ENCODE measurements around the gene CAMK1D. TPM values are rescaled to one million over a fixed set of nuclear protein-coding genes. Genes with fewer than 3 reads are reported as not detected.
"Not testable (repeated sequence)": the region's sequence is repeated elsewhere in the genome, so short reads cannot be mapped to it uniquely, and the experiment has no call there.

The CAMK1D gene
- total RNA-seq, 1 donor from 2014 or later, result 5.2 TPM

DNA sequence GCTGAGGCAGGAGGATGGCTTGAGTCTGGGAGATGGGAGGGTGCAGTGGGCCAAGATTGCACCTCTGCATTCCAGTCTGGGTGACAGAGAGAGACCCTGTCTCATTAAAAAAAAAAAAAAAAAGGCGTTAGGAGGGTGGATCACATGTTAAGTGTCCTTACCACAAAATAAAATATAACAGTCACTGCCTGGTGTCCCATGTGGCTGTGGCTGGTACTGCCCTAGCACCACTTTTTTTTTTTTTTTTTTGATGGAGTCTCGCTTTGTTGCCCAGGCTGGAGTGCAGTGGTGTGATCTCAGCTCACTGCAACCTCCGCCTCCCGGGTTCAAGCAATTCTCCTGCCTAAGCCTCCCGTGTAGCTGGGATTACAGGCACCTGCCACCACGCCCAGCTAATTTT is 460.7 kb downstream of the CAMK1D start:
- intact Hi-C loops (cut with DNase I); ATAC-seq: not testable (repeated sequence)

DNA sequence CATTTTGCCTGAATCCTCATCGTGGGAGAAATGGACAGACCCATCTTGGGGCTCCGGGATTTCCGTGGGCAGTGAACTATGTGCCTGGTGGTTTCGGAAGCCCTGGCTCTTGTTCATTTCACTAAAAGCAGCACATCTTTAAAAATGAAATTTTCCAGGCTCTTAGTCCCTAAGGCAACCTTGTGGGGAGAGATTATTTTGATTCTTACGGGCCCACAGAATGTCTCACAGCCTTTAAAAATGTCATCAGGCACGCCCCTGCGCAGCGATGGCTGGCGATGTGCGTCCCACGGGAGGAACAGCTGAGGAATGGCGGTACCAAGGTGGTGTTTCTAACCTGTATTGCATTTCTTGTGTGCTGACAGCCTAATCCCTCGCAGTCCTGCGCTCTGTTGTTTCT is 462.5 kb downstream of the CAMK1D start:
- intact Hi-C loops (cut with DNase I), result no loop called here
- no peak for ATAC-seq
- no peak for DNase-seq (ENCODE audit: missing footprints)

More for the DNA sequence above, 460.7 kb downstream of the CAMK1D start:
- DNase-seq (ENCODE audit: missing footprints), result not testable (repeated sequence)

DNA sequence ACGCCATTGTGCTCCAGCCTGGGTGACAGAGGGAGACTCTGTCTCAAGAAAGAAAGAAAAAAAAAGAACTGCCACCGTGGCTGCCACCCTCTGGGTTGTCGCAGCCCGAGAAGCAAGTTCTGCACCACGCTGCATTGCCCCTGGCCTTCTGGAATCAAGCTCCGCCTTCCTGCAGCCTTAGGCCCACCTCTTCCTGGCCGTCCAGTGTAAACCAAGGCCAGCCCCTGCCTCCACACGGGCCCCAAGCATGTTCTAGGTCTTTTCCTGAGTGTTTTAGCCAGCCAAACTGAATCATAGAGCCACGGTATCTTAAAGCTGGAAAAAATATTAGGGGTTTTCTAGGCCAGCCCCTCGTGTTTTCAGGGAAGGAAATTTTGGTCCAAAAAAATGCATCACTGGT is 463.2 kb downstream of the CAMK1D start:
- intact Hi-C loops (cut with DNase I), result no loop called here
- DNase-seq (ENCODE audit: missing footprints) (no peak), ATAC-seq (no peak)

DNA sequence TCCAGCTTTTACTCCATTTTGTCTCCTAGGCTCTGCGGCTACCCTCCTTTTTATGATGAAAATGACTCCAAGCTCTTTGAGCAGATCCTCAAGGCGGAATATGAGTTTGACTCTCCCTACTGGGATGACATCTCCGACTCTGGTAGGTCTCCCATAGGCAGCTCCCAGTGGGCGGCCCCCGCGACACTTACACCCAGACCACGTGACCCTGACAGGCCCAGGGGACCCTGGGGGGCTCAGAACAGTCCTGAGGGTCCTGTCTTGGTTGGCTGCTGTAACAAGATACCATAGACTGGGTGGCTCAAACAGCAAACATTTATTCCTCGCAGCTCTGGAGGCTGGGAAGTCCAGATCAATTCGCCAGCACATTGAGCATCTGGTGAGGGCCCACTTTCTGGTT is 464.8 kb downstream of the CAMK1D start:
- ATAC-seq, result no peak
- DNase-seq (ENCODE audit: missing footprints), result no peak
- intact Hi-C loops (cut with DNase I), result no loop called here

DNA sequence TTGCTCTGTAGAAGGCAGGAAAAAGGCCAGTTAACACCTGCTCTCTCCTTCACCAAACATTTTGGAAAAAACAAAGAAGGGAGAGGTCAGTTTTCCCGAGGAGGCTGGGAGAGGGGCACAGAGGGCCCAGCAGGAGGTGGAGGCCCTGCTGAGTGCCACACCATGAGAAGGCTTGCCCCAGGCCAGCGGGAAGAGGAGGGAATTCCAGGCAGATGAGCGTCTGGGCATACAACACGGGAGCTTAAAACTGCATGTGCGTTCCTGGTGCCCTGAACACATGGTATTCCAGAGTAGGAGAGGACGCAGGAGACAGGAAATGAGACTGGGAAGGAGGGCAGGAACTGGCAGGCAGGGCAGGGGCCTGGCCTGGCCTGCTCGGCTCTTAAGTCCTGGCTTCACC is 469.7 kb downstream of the CAMK1D start:
- no peak for ATAC-seq
- DNase-seq (ENCODE audit: missing footprints), result no peak
- intact Hi-C loops (cut with DNase I), result no loop called here

DNA sequence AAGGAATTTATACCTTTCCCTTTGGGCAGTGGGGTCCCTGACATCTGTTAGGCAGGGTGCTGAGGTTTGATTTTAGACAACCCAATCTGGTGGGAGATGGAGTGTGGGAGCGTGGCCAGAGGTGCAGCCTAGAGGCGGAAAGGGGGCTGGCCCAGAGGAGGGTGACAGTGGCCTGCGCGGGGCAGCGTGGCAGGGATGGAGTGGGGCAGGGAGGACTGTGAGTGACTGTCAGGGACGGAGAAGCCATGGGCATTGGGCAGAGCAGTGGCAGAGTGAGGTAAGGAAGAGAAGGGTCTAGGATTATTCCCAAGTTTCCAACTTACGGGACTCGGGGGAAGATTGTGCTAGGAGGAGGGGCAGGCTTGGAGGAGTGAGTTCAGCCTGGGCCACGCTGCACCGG is 470.3 kb downstream of the CAMK1D start:
- DNase-seq (ENCODE audit: missing footprints) (no peak), ATAC-seq (no peak)
- intact Hi-C loops (cut with DNase I), result no loop called here

DNA sequence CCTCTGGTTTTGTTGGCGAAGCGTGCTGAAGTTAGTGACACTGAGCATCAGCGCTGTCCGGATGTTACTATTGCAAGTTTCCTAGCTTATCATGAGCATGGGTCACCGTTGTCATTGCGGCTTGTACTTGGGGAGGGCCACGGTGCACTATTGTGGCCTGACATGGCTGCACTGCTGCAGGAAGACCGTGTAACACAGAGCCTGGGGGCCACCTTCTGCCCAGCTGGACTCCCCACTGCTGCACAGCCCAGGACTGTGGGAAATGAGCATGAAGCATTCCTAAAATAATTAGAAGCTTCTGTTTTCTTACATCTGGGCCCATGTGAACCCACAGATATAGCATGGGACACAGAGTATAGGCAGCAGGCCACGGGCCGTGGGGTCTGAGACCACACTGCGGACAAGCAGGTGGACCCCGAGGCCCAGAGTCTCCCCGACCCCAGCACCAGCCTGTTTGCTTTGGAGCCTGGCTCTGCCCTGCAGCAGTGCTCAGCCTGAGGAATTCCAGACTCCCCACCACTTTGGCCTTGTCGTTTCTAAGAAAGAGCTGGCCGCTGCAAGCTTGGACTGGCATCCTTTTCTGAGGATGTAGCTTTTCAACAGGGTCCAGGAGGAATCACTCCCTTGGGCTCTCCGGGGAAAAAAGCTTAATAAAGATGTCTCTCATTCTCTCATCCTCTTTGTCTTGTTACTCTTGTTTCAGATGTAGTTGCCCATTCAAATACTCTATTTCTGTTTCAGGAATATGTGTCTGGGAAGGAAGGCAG is 473.0 kb downstream of the CAMK1D start:
- DNase-seq (ENCODE audit: missing footprints) (no peak), ATAC-seq (no peak)
- intact Hi-C loops (cut with DNase I), result no loop called here

DNA sequence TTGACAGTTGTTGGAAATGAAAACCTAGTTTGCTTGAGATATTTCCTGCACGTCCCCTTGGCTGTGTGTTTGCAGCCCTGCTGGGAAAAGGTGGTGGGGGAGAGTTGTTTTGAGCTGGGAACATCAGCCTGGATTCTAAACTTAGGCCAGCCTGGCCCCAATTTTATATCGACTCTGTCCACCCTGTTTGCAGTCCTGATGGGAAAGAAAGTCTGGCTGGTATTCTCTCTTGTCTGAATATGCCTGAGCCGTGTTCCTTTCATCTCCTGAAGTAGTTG is 473.5 kb downstream of the CAMK1D start:
- intact Hi-C loops (cut with DNase I), result no loop called here
- ATAC-seq, result no peak
- no peak for DNase-seq (ENCODE audit: missing footprints)

DNA sequence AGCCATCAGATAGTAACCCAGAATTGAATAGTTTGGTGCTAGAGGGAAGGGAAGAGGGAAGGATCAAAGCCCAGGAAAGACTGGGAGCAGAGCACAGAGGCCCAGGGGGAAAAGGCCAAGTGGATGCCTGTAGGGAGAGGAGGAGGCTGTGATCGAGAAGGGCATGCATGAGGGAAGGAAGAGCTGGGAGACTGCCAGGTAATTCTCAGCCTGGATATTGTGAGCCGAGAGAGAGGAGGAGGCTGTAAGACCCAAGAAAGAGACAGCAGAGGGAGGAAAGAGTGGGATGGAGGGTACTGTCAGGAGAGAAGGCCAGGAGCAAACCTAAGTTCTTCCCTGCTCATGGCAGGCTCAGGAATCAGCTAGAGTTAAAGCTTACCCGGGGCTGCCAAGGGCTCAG is 474.0 kb downstream of the CAMK1D start:
- intact Hi-C loops (cut with DNase I), result no loop called here
- ATAC-seq, result no peak
- DNase-seq (ENCODE audit: missing footprints), result no peak

DNA sequence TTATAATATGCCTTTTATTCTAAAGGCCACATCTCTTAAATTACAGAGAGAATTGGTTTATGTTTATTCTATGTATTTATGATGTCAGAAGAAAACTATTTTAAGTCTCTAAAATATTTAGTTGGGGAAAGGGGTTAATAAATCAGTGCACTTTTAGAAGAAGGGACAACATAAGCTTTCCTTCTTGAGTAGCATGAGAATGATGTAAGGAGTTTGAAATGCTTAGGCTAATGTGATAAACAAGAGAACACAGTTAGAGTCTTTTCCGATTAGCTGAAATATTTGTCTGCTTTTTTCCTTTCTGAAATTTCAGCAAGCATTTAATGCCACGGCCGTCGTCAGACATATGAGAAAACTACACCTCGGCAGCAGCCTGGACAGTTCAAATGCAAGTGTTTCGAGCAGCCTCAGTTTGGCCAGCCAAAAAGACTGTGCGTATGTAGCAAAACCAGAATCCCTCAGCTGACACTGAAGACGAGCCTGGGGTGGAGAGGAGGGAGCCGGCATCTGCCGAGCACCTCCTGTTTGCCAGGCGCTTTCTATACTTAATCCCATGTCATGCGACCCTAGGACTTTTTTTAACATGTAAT is 476.0 kb downstream of the CAMK1D start:
- DNase-seq (ENCODE audit: missing footprints) (no peak), ATAC-seq (no peak)
- intact Hi-C loops (cut with DNase I), result no loop called here

DNA sequence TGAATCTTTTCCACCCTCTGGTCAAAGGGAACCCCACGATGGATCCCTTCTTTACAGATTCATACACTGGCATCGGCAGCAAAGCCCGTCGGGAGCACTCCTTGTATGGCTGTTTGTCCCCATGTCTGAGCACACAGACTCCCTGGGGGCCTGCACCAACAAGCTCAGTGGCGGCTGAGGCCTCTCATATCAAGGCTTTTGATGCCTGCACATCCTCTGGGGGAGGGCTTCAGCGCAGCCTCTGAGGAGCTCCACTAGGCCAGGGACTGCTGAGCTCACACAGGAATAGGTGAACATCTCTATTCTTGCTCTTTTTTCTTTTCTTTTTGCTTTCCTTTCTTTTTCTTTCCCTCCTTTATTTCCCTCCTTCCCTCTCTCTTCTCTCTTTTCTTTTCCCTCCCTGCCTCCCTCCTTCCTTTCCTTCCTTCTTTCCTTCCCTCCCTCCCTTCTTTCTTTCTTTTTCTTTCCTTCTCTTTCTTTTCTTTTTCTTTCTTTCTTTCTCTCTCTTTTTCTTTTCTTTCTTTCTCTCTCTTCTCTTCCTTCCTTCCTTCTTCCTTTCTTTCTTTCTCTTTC is 477.5 kb downstream of the CAMK1D start:
- ATAC-seq, result no peak
- intact Hi-C loops (cut with DNase I), result no loop called here
- no peak for DNase-seq (ENCODE audit: missing footprints)

DNA sequence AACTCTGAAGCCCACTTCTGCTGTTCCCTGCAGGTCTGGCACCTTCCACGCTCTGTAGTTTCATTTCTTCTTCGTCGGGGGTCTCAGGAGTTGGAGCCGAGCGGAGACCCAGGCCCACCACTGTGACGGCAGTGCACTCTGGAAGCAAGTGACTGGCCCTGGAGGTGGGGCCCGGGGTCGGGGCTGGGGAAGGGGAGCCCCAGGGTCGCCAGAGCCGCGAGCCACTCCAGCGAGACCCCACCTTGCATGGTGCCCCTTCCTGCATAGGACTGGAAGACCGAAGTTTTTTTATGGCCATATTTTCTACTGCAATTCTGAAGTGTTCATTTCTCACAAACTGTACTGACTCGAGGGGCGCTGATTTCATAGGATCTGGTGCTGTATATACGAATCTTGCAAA is 479.4 kb downstream of the CAMK1D start:
- intact Hi-C loops (cut with DNase I), result no loop called here
- ATAC-seq, result no peak
- no peak for DNase-seq (ENCODE audit: missing footprints)

DNA sequence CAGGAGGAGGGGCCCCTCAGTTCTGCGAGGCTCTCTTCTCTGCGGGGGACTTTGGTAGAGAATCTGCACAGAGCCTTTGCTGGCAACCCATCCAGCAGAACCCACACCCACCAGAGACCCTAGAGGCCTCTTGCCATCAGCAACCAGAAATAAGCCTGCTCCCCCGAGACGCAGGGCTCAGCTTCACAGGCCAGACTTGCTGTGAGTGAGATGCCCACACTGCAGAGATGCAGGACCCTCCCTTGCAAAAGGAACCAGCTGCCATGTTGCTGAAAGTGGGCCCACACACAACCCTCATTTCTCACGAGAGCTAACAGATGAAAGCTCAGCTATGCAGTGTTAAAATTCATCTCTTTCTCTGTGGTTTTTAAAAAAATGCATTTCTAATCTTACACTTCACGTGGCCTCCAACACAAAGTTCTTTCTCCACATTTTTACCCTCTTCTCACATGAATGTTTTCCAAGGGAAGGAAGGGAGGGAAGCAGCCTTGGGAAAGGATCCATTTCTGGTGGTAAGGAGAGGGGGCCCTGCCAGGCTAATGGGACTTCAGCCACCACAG is 480.6 kb downstream of the CAMK1D start:
- intact Hi-C loops (cut with DNase I), result no loop called here
- ATAC-seq (no peak), DNase-seq (ENCODE audit: missing footprints) (no peak)

DNA sequence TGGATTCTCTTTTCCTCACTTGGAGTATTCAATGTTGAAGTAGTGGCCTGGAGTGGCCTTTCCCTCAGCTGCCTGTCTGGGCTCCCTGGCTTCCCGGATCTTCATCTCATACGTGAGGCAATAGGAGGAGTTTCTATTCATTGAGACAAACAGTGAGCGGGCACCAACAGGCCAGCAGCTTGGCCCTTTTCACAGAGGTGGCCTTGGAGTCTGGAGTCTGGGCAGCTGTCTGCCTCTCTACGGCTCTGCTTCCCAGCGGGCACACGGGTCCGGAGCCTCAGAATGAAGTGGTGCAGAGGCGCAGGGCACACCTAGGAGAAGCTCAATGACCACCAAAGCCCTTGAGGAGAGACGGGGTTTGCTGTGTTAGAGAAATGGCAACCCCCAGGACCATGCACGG is 482.7 kb downstream of the CAMK1D start:
- intact Hi-C loops (cut with DNase I), result no loop called here
- DNase-seq (ENCODE audit: missing footprints) (no peak), ATAC-seq (peak; percentile 16)

DNA sequence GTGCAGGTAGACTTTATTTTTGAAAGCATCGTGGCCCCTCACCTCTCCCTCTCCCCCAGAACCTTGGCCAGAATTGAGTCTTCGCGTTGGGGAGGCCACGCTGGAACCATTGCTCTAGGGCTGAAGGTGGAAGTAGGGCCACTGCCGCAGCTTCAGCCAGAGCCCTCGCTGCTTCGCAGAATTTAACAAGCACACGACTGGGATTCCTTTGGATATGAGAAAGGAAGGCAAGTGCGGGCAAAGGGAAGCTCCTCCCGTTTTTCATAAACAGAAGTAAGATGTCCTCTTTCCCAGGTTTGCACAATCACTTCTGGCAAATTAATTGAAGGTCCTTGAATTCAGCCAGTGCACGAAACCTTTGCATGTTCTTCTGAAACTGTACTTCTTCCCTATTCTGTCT is 484.1 kb downstream of the CAMK1D start:
- intact Hi-C loops (cut with DNase I), result no loop called here
- ATAC-seq, result no peak
- DNase-seq (ENCODE audit: missing footprints), result no peak

DNA sequence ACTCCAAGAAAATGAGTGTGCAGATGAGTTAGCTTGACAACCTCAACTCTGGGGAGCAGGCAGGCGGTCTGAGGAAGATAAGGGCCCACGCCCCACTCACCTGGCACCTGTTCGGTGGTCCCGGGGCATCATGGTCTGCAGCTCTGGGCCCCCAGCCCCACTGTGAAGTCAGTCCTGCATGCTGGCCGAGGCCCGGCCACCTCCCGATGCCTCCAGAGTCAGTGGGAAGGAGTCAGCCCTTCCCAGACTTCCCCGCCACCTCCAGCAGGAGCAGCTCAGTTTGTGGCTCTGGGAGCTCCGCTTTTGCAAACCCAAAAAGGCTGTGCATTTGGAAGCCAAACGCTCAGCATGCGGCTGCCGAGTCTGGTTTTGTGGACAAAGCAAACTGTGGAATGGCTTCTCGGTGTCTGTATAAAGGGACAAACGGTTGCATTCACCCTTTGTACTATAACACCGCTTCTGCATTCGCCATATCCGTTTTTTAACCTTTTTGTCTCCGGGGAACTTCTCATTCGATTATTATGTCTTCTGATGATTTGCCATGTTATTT is 484.8 kb downstream of the CAMK1D start:
- intact Hi-C loops (cut with DNase I), result no loop called here
- DNase-seq (ENCODE audit: missing footprints) (no peak), ATAC-seq (no peak)

DNA sequence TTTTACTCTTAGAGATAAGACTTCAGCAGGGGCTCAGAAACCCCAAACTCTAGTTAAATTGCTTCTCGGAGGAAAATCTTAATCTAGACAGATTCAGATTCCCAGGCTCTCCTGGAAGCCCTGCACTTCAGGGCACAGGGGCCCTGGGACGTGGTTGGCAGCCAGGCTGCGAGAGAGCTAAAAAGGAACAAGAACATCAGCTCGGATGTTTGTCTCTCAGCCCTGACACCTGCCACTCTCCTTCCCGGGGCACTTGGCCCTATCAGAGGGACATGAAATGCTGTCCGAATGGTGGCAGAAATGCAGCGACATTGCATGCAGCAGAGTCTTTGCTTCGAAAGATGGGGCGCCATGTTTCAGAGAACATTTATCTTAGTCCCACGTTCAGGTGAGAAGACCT is 485.4 kb downstream of the CAMK1D start:
- DNase-seq (ENCODE audit: missing footprints), result no peak
- intact Hi-C loops (cut with DNase I), result no loop called here
- no peak for ATAC-seq

DNA sequence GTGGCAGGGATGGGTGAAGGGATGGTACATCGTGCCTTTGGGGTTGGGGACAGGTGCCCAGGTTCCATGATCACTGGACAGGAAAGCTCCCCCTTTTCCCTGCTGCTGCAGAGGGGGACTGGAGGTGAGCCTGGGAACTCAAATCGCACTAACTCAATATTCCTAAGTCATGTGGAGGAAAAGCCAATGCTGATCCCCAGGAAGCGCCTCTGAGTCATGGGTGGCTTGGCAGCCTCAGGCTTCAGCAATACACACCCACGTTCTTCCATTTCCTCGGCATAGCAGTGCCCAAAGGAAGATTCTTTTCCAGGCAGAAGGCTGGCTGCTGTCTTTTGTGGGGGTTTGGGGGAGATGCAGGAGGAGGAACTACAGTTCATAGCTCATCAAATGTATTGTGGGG is 486.4 kb downstream of the CAMK1D start:
- DNase-seq (ENCODE audit: missing footprints), result no peak
- no peak for ATAC-seq
- intact Hi-C loops (cut with DNase I), result no loop called here

DNA sequence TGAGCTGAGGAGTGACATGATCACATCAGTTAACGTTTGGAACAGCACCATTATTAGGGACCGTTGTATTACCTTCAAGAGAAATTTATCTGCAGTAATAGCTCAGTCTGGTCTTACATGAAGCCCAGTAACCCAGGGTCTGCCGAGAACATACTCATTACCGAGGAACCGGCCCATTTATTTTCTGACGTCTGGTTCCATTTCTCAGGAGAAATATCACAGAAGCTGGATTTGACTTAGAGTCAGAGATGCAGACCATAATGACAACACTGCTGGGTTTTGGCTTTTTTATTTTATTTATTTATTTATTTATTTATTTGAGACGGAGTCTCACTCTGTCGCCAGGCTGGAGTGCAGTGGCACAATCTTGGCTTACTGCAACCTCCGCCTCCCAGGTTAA is 489.0 kb downstream of the CAMK1D start:
- intact Hi-C loops (cut with DNase I), result no loop called here
- ATAC-seq (no peak), DNase-seq (ENCODE audit: missing footprints) (no peak)
